Panc1 (cell line): Measurements from ENCODE around the gene ARHGAP44.

ENCODE experiments used
- CTCF ChIP-seq: fragments of 450-650 bp; IDR thresholded peaks from 2 replicates; pipeline ENCODE4 v1.5.1; 2017; ENCODE audit warnings: mild to moderate bottlenecking
- POLR2AphosphoS5 ChIP-seq: IDR thresholded peaks from 2 replicates; pipeline ENCODE4 v1.6.1; 2012; ENCODE audit warnings: mild to moderate bottlenecking, low read depth, low read length, moderate library complexity
- REST ChIP-seq, 2 experiments: IDR thresholded peaks; 2 replicates each; pipeline ENCODE4 v1.6.1; 2011 to 2012; ENCODE audit warnings: low read depth in 2 of 2, control low read depth in 1 of 2, low read length in 1 of 2, mild to moderate bottlenecking in 1 of 2, moderate library complexity in 1 of 2; ENCODE audit not compliant: insufficient read depth in 1 of 2
- SIN3A ChIP-seq: IDR thresholded peaks from 2 replicates; pipeline ENCODE4 v1.6.1; 2012; ENCODE audit warnings: low read depth, mild to moderate bottlenecking, low read length, moderate library complexity, borderline replicate concordance; ENCODE audit not compliant: insufficient read depth
- TCF7L2 ChIP-seq: IDR thresholded peaks from 2 replicates; pipeline ENCODE4 v1.6.1; 2011; ENCODE audit warnings: mild to moderate bottlenecking, low read depth, low read length, inconsistent platforms

- TF ChIP-seq CTCF (no peak), POLR2AphosphoS5 (no peak), SIN3A (no peak), REST (IDR thresholded peaks at IDR 0.05; ENCODE audit: insufficient read depth in 1 of 2, low read depth in 2 of 2, low read length in 1 of 2) (no peak), TCF7L2 (no peak)
These were observed 219.2 kb downstream of the ARHGAP44 start for GRCh38 chr17:13008461-13008860.
